KOPT-K1 (cell line): ENCODE results near the gene MC2R.

Experiments used
- H3K27ac ChIP-seq: fragments of 200-600 bp; sonication (generic); 2 replicates; pipeline ENCODE4 v1.5.1; 2016; ENCODE audit warnings: antibody characterized with exemption, mild to moderate bottlenecking, low read depth, low read length; ENCODE audit not compliant: poor library complexity, severe bottlenecking
- H3K36me3 ChIP-seq: fragments of 200-600 bp; sonication (generic); 2 replicates; pipeline ENCODE4 v1.5.1; 2017; ENCODE audit warnings: antibody characterized with exemption, mild to moderate bottlenecking, low read length, moderate library complexity; ENCODE audit not compliant: insufficient read depth
- H3K9me3 ChIP-seq: fragments of 200-600 bp; sonication (generic); 2 replicates; pipeline ENCODE4 v1.5.1; 2017; ENCODE audit warnings: antibody characterized with exemption, low read length, mild to moderate bottlenecking; ENCODE audit not compliant: insufficient read depth, poor library complexity, severe bottlenecking

The MC2R gene

GRCh38 chr18:13915391-13915790, at the start of gene MC2R:
Gene MC2R, minus strand, starts transcription at chr18:13915536. Its CDS starts 30,018 bp downstream, at chr18:13885518.
- H3K36me3 ChIP-seq: no peaks in the 10 kb centered on the region
- no peaks in the 10 kb centered on the region for H3K9me3 ChIP-seq
- H3K27ac ChIP-seq: no peak within 1 kb of the TSS

DNA sequence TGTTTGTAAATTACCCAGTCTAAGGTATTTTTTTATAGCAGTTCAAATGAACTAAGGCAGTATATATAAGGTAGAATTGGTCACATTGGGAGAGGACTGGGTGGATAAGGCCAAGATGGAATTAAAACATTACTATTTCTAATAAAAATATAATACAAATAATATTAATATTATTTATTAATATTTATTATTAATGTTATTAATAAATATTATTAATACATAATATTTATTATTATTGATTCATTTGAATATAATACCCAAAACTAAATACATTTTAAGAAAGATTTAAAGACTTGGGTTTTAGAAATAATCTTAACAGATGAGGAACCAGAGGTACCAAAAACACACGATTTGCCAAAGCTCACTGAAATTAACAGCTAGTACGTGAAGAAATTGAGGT, 30.5 kb upstream of the MC2R start:
- H3K27ac ChIP-seq: no peak overlapping the region
- H3K9me3 ChIP-seq: no peaks in the 10 kb centered on the region
- no peaks in the 10 kb centered on the region for H3K36me3 ChIP-seq

GRCh38 chr18:13943338-13943737, 28.0 kb upstream of the MC2R start:
- Histone ChIP-seq H3K27ac (no peak overlapping the region), H3K36me3 (no peaks in the 10 kb centered on the region), H3K9me3 (no peaks in the 10 kb centered on the region)

DNA sequence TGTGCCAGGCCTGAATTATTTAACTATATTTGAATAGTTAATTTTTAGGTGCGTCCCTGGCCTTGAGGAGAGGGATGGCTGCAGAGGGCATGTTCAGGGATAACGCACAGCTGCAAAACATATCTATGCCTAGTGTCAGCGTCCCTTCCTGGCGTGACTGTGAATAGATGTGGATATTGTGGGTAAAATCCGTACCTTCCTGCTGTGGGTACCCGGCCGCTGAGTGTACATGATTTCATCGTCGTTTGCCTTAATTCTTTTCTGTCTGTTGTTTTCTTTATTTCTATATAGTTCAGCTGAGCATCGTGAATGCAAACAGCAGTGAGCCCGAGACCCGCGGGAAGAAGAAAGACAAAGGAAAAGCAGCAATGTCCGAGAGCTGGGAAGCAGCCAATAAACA, 25.0 kb upstream of the MC2R start:
- no peak overlapping the region for H3K27ac ChIP-seq
- H3K9me3 ChIP-seq: no peaks in the 10 kb centered on the region
- no peaks in the 10 kb centered on the region for H3K36me3 ChIP-seq

DNA sequence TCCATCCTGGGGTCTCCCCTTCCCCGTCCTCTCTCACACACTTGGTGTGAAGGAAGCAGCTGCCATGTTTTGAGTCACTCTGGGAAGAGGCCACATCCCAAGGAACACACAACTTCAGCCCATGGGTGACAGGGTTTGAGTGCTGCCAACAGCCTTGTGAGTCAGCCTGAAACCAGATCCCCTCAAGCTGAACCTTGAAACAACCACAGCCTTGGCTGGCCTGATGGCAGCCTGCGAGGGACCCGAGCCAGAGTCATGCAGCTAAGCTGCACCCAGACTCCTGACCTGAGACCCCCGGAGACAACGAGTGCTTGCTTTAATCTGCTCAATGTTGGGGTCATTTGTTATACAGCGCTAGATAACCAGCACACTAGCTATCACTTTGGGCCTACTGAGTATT, 19.3 kb upstream of the MC2R start:
- H3K9me3 ChIP-seq: peaks cover 4% of the 10 kb centered on the region
- H3K36me3 ChIP-seq: no peaks in the 10 kb centered on the region
- H3K27ac ChIP-seq: no peak overlapping the region

- peaks cover 10% of the 10 kb centered on the region for H3K9me3 ChIP-seq
- no peaks in the 10 kb centered on the region for H3K36me3 ChIP-seq
These were observed 18.7 kb upstream of the MC2R start for GRCh38 chr18:13934058-13934457.

DNA sequence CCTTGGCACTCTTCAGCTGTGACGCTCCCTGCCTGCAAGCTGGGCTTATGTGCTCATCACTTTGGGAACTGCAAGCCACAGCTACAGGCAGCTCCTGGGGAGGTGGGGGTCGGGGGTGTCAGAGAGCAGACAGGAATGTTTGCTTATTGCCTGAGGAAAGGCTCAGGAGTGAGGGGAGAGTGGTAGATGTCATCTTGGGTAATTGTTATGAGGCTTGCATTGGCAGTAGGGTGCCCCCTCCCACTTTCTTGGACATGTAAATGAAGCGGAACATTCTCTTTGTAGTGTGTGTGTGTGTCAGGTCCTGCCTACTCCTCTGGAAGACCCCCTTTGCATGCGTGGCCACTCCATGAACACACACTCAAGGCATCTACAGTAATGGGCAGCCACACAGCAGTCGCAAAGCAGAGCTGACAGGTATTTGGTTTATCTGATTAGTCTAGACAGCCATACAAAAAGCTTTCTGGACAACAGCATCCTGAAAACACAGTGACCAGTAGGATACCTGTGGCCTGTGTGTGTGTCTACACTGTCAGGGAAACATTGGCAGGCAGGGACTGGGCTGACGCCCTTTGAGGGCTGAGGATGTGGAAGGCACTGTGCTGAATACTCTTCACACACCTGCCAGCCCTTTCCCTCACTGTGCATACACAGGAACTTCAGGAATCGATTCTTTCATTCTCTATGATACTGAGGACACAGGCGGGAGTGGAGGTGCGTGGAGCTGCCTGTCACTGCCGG, 17.1 kb upstream of the MC2R start:
- no peaks in the 10 kb centered on the region for H3K36me3 ChIP-seq
- no peak overlapping the region for H3K27ac ChIP-seq
- peaks cover 10% of the 10 kb centered on the region for H3K9me3 ChIP-seq

More at GRCh38 chr18:13934058-13934457, 18.7 kb upstream of the MC2R start:
- H3K27ac ChIP-seq: no peak overlapping the region

GRCh38 chr18:13930964-13931363, 15.6 kb upstream of the MC2R start:
- Histone ChIP-seq H3K36me3 (no peaks in the 10 kb centered on the region), H3K27ac (no peak overlapping the region), H3K9me3 (peaks cover 10% of the 10 kb centered on the region)

- no peak overlapping the region for H3K27ac ChIP-seq
- H3K36me3 ChIP-seq: no peaks in the 10 kb centered on the region
- H3K9me3 ChIP-seq: no peaks in the 10 kb centered on the region
These were observed 7.9 kb upstream of the MC2R start for GRCh38 chr18:13923221-13923620.

GRCh38 chr18:13918898-13919297, 3.6 kb upstream of the MC2R start:
- Histone ChIP-seq H3K36me3 (no peaks in the 10 kb centered on the region), H3K9me3 (no peaks in the 10 kb centered on the region), H3K27ac (no peak overlapping the region)

- Histone ChIP-seq H3K36me3 (no peaks in the 10 kb centered on the region), H3K9me3 (no peaks in the 10 kb centered on the region), H3K27ac (no peak overlapping the region)
These were observed 2.1 kb upstream of the MC2R start for GRCh38 chr18:13917401-13917800.

DNA sequence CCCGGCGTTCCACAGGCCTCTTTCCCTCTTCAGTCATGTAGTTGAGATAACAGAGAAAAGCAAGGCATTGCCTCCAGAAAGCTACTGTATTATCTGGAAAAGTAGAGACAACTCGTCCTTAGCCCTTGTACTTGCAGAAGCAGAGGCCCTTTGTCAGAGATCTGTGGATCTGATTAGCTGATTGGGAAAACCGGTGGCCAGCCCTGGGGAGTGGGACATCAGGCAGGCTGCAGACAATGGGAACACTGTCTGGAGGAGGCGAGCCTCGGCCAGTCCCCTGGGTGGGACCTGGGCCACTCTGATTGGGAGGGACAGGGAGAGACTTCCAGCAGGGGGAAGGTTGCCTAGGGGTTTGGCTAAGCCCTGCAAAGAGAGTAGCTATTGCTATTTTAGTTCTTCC, 1.2 kb upstream of the MC2R start:
- H3K36me3 ChIP-seq: no peaks in the 10 kb centered on the region
- no peak overlapping the region for H3K27ac ChIP-seq
- no peaks in the 10 kb centered on the region for H3K9me3 ChIP-seq

GRCh38 chr18:13915995-13916431, 677 bp upstream of the MC2R start:
- Histone ChIP-seq H3K27ac (no peak overlapping the region), H3K36me3 (no peaks in the 10 kb centered on the region), H3K9me3 (no peaks in the 10 kb centered on the region)

- H3K27ac ChIP-seq: no peak overlapping the region
- no peaks in the 10 kb centered on the region for H3K9me3 ChIP-seq
- H3K36me3 ChIP-seq: no peaks in the 10 kb centered on the region
These were observed 580 bp downstream of the MC2R start for GRCh38 chr18:13914756-13915155.

- Histone ChIP-seq H3K27ac (no peak overlapping the region), H3K9me3 (no peaks in the 10 kb centered on the region), H3K36me3 (no peaks in the 10 kb centered on the region)
These were observed 1.2 kb downstream of the MC2R start for GRCh38 chr18:13914170-13914569.

- Histone ChIP-seq H3K27ac (no peak overlapping the region), H3K36me3 (no peaks in the 10 kb centered on the region), H3K9me3 (no peaks in the 10 kb centered on the region)
These were observed 2.1 kb downstream of the MC2R start for GRCh38 chr18:13913205-13913604.
